H1 (cell line): Measurements from ENCODE around the gene ANKRD53. TPM values are rescaled to one million over a fixed set of nuclear protein-coding genes. Genes with fewer than 3 reads are reported as not detected.

Experiments used
- CTCF ChIA-PET: fragments of 300-600 bp; sonication (Branson Sonifier 250); formaldehyde crosslinking; loops from one replicate; lab custom pipeline; 2021; ENCODE audit not compliant: partially characterized antibody; lab: Charles Lee
- POLR2A ChIA-PET: fragments of 300-600 bp; sonication (Branson Sonifier 250); formaldehyde crosslinking; loops from one replicate; lab custom pipeline; 2021; ENCODE audit warnings: inconsistent platforms; ENCODE audit not compliant: partially characterized antibody; lab: Charles Lee
- DNase-seq, 2 experiments: peaks; one replicate each; pipeline versions ENCODE4 v3.0.0 to v3.0.0-alpha.2; 2010 to 2022; ENCODE audit warnings: low spot score in 2 of 2, low read depth in 1 of 2, mixed read lengths in 1 of 2
- FAIRE-seq: peaks from 2 replicates; lab custom pipeline; 2011; peaks lifted over from hg19 to GRCh38; lab: Jason Lieb, UNC
- H2AFZ ChIP-seq: 2 replicates; pipeline ENCODE4 v1.8.1; 2012; ENCODE audit warnings: low read length, inconsistent platforms
- H2AK5ac ChIP-seq: 2 replicates; pipeline ENCODE4 v1.6.1; 2013; ENCODE audit warnings: low read depth, low read length
- H2BK120ac ChIP-seq: replicated peaks from 2 replicates; pipeline ENCODE3; 2013; ENCODE audit warnings: low read depth, low read length, inconsistent platforms
- H2BK12ac ChIP-seq: 2 replicates; pipeline ENCODE4 v1.6.1; 2013; ENCODE audit warnings: low read depth, low read length
- H2BK15ac ChIP-seq: 2 replicates; pipeline ENCODE4 v1.6.1; 2013; ENCODE audit warnings: low read length
- H2BK20ac ChIP-seq: 2 replicates; pipeline ENCODE4 v1.6.1; 2013; ENCODE audit warnings: low read length
- H2BK5ac ChIP-seq: 2 replicates; pipeline ENCODE4 v1.6.1; 2013; ENCODE audit warnings: low read depth, low read length
- H3K14ac ChIP-seq: 2 replicates; pipeline ENCODE4 v1.6.1; 2013; ENCODE audit warnings: inconsistent platforms; ENCODE audit not compliant: insufficient read length
- H3K18ac ChIP-seq: 2 replicates; pipeline ENCODE4 v1.6.1; 2013; ENCODE audit warnings: low read length; ENCODE audit errors: extremely low read depth
- H3K23ac ChIP-seq: 2 replicates; pipeline ENCODE4 v1.6.1; 2013; ENCODE audit warnings: inconsistent platforms; ENCODE audit not compliant: insufficient read length
- H3K23me2 ChIP-seq: 2 replicates; pipeline ENCODE4 v1.6.1; 2013; ENCODE audit warnings: low read depth, low read length
- H3K27ac ChIP-seq: 2 replicates; pipeline ENCODE4 v1.6.1; 2011; ENCODE audit warnings: low read depth, low read length, inconsistent platforms
- H3K27me3 ChIP-seq, 4 experiments: replicated peaks in 1 of 4; 1 replicate in 1 of 4; 2 replicates in 3 of 4; pipeline versions ENCODE4 v1.6.1 to v1.8.1; 2011 to 2013; ENCODE audit warnings: low read length in 3 of 4, mild to moderate bottlenecking in 3 of 4, inconsistent platforms in 2 of 4, mixed read lengths in 2 of 4, moderate library complexity in 1 of 4; ENCODE audit not compliant: control insufficient read depth in 3 of 4, insufficient read depth in 3 of 4; ENCODE audit errors: extremely low read depth in 1 of 4
- H3K36me3 ChIP-seq, 4 experiments: 2 replicates each; pipeline versions ENCODE4 v1.6.1 to v1.8.1; 2011 to 2013; ENCODE audit warnings: mild to moderate bottlenecking in 4 of 4, low read length in 3 of 4, moderate library complexity in 2 of 4, control low read depth in 1 of 4, inconsistent platforms in 1 of 4; ENCODE audit not compliant: insufficient read depth in 4 of 4, control insufficient read depth in 2 of 4
- H3K4ac ChIP-seq: replicated peaks from 2 replicates; pipeline ENCODE3; 2013; ENCODE audit warnings: low read length, low read depth, mixed read lengths, inconsistent platforms; ENCODE audit not compliant: insufficient read length
- H3K4me1 ChIP-seq, 4 experiments: replicated peaks in 1 of 4; 1 replicate in 1 of 4; 2 replicates in 3 of 4; pipeline versions ENCODE4 v1.6.1 to v1.8.1; 2011 to 2013; ENCODE audit warnings: low read length in 3 of 4, inconsistent platforms in 2 of 4, mixed read lengths in 1 of 4; ENCODE audit not compliant: insufficient read depth in 4 of 4, control insufficient read depth in 3 of 4
- H3K4me2 ChIP-seq, 2 experiments: 2 replicates each; pipeline versions ENCODE4 v1.6.1 to v1.8.1; 2011 to 2013; ENCODE audit warnings: low read depth in 2 of 2, low read length in 2 of 2, control low read depth in 1 of 2, inconsistent platforms in 1 of 2, mild to moderate bottlenecking in 1 of 2; ENCODE audit not compliant: insufficient read depth in 1 of 2
- H3K4me3 ChIP-seq, 4 experiments: fragments of 200-600, 300-600 bp in 1 of 4; sonication (generic), shearing (Covaris generic), sonication (Bioruptor Twin) in 1 of 4; 2 replicates each; pipeline versions ENCODE4 v1.5.1 to v1.8.1; 2011 to 2016; ENCODE audit warnings: low read length in 4 of 4, low read depth in 3 of 4, control low read depth in 2 of 4, inconsistent platforms in 2 of 4, mild to moderate bottlenecking in 2 of 4, mixed read lengths in 1 of 4, moderate library complexity in 1 of 4; ENCODE audit not compliant: insufficient read depth in 2 of 4; ENCODE audit errors: extremely low read depth in 1 of 4
- H3K56ac ChIP-seq: replicated peaks from 2 replicates; pipeline ENCODE3; 2013; ENCODE audit warnings: low read depth, mild to moderate bottlenecking, mixed read lengths, low read length, inconsistent platforms; ENCODE audit not compliant: insufficient read length
- H3K79me1 ChIP-seq: 2 replicates; pipeline ENCODE4 v1.6.1; 2013; ENCODE audit warnings: low read depth, low read length, control low read depth
- H3K79me2 ChIP-seq, 2 experiments: 2 replicates each; pipeline versions ENCODE4 v1.6.1 to v1.8.1; 2012 to 2013; ENCODE audit warnings: low read length in 2 of 2, mild to moderate bottlenecking in 2 of 2, inconsistent platforms in 1 of 2; ENCODE audit not compliant: insufficient read depth in 2 of 2, control insufficient read depth in 1 of 2
- H3K9ac ChIP-seq, 4 experiments: replicated peaks in 1 of 4; 1 replicate in 1 of 4; 2 replicates in 3 of 4; pipeline versions ENCODE4 v1.6.1 to v1.8.1; 2011 to 2013; ENCODE audit warnings: low read depth in 3 of 4, low read length in 3 of 4, control low read depth in 2 of 4, mild to moderate bottlenecking in 2 of 4, moderate library complexity in 2 of 4, inconsistent platforms in 1 of 4; ENCODE audit errors: extremely low read depth in 1 of 4
- H3K9me3 ChIP-seq, 2 experiments: 2 replicates each; pipeline versions ENCODE4 v1.6.1 to v1.8.1; 2012 to 2013; ENCODE audit warnings: mild to moderate bottlenecking in 2 of 2, moderate library complexity in 2 of 2, control low read depth in 1 of 2, inconsistent platforms in 1 of 2, low read depth in 1 of 2, low read length in 1 of 2, mixed read lengths in 1 of 2; ENCODE audit not compliant: insufficient read depth in 2 of 2
- H4K20me1 ChIP-seq, 2 experiments: replicated peaks in 1 of 2; 2 replicates each; pipeline versions ENCODE3 to v1.8.1; 2011 to 2013; ENCODE audit warnings: inconsistent platforms in 2 of 2, low read length in 2 of 2, mild to moderate bottlenecking in 1 of 2; ENCODE audit not compliant: insufficient read depth in 2 of 2, control insufficient read depth in 1 of 2
- H4K5ac ChIP-seq: 2 replicates; pipeline ENCODE4 v1.6.1; 2013; ENCODE audit warnings: low read length, low read depth, mixed read lengths, inconsistent platforms; ENCODE audit not compliant: insufficient read length
- H4K8ac ChIP-seq: 2 replicates; pipeline ENCODE4 v1.8.0; 2013; ENCODE audit warnings: mild to moderate bottlenecking, moderate library complexity, low read length, inconsistent platforms; ENCODE audit not compliant: insufficient read depth; ENCODE audit errors: extremely low read depth
- H4K91ac ChIP-seq: replicated peaks from 2 replicates; pipeline ENCODE3; 2013; ENCODE audit warnings: low read length, mixed read lengths, inconsistent platforms; ENCODE audit not compliant: insufficient read length
- BRCA1 ChIP-seq: IDR thresholded peaks from 2 replicates; pipeline ENCODE4 v1.6.1; 2012; ENCODE audit warnings: low read depth, low read length, improper control_type of control experiment
- CBX5 ChIP-seq: fragments of 300-800, 300-1000 bp; sonication (generic); IDR thresholded peaks from 2 replicates; pipeline ENCODE4 v1.7.1; 2016; ENCODE audit warnings: antibody characterized with exemption, low read length, low read depth
- CHD2 ChIP-seq: IDR thresholded peaks from 2 replicates; pipeline ENCODE4 v1.6.1; 2012; ENCODE audit warnings: low read length, improper control_type of control experiment
- CTBP2 ChIP-seq: IDR thresholded peaks from 2 replicates; pipeline ENCODE4 v1.7.0; 2011; ENCODE audit warnings: borderline replicate concordance, mild to moderate bottlenecking, moderate library complexity, mixed read lengths, low read length; ENCODE audit not compliant: insufficient read depth, insufficient read length
- HDAC2 ChIP-seq, 2 experiments: fragments of 300-600 bp in 1 of 2; sonication (generic) in 1 of 2; IDR thresholded peaks; 2 replicates each; pipeline ENCODE4 v1.6.1; 2011 to 2012; ENCODE audit warnings: low read depth in 2 of 2, low read length in 2 of 2, mild to moderate bottlenecking in 2 of 2, moderate library complexity in 2 of 2, borderline replicate concordance in 1 of 2, inconsistent platforms in 1 of 2
- SP4 ChIP-seq: IDR thresholded peaks from 2 replicates; pipeline ENCODE4 v1.6.1; 2012; ENCODE audit warnings: low read length, inconsistent platforms
- SUZ12 ChIP-seq: fragments of 200-600 bp; sonication (generic); IDR thresholded peaks from 2 replicates; pipeline ENCODE4 v1.6.1; 2012; ENCODE audit warnings: mild to moderate bottlenecking, inconsistent platforms, low read length, moderate library complexity, mixed read lengths
- TBP ChIP-seq: IDR thresholded peaks from 2 replicates; pipeline ENCODE4 v1.6.1; 2011; ENCODE audit warnings: low read depth, low read length, improper control_type of control experiment
- TCF12 ChIP-seq: IDR thresholded peaks from 2 replicates; pipeline ENCODE4 v1.6.1; 2011; ENCODE audit warnings: low read depth, mild to moderate bottlenecking, low read length
- WGBS, 2 experiments: shearing (Covaris generic) in 1 of 2; methylation state at CpG; one replicate each; pipeline versions ENCODE4 v1.1.6 to v1.1.7; 2013 to 2015; ENCODE audit warnings: low lambda C conversion rate in 2 of 2, mixed read lengths in 2 of 2, inconsistent platforms in 1 of 2, low coverage in 1 of 2, missing lambda C conversion rate in 1 of 2; ENCODE audit not compliant: insufficient replicate concordance in 2 of 2, insufficient coverage in 1 of 2, insufficient read length in 1 of 2; ENCODE audit errors: extremely low coverage in 1 of 2, missing lambda C conversion rate in 1 of 2; 5-methylcytosine and 5-hydroxymethylcytosine counted together
- polyA plus RNA-seq, 7 experiments: library from polyadenylated mRNA; depleted of rRNA in 3 of 7; stranded (reverse) in 5 of 7; unstranded in 2 of 7; fragments of >200 nt in 5 of 7; fragments of 200-250 nt in 2 of 7; gene quantifications; 1 replicate in 5 of 7; 2 replicates in 1 of 7; 4 replicates in 1 of 7; pipeline versions ENCODE4 v1.2.1 to v1.2.3, GENCODE V29; 2011 to 2013; ENCODE audit warnings: missing spikeins in 2 of 7, mixed read lengths in 2 of 7
- total RNA-seq: library from RNA; stranded (reverse); fragmentation: NEBNext Ultra II Directional; extraction: Animal tissue kit (Norgen Biotek cat#: 25700); gene quantifications from 2 replicates; pipeline ENCODE4 v1.2.1, GENCODE V29; 2021
- TF ChIP-seq, protein P1 (sequence below): IDR thresholded peaks from 2 replicates; pipeline ENCODE4 v1.6.1; 2011; ENCODE audit warnings: low read length, improper control_type of control experiment

Gene ANKRD53
- total and polyA plus RNA-seq, 2 of the 8 experiments (the other 6 are each of a cell fraction or from before 2014, with no cell fraction given) = 0.39 to 0.70 TPM

GRCh38 chr2:70992945-70993853 is 14.8 kb downstream of the ANKRD53 start:
- CTCF ChIA-PET = interaction anchor here (0.8 to 3.9 kb wide), 6 partner anchors 9 to 77 kb away, joined by 3 to 21 read pairs (median 3); no protein-coding TSS in a partner anchor
- POLR2A ChIA-PET = no interaction called here
- Histone ChIP-seq H3K27me3 (no peaks in the 10 kb centered on the region; a peak in 2 of 7 replicates), H3K14ac (no peak overlapping the region), H3K4me3 (peak overlapping the region in 2 of 4 experiments; percentile 71 to 75; a peak in 3 of 8 replicates), H4K8ac (no peak overlapping the region), H2BK20ac (no peak overlapping the region), H4K5ac (no peak overlapping the region), H2BK15ac (no peak overlapping the region), H3K23ac (no peak overlapping the region), H3K4me2 (peak overlapping the region; percentile 82 to 98), H2BK120ac (no peak overlapping the region), H2AFZ (no peak overlapping the region), H3K79me2 (peaks cover 0 to 13% of the 10 kb centered on the region in 2 experiments; a peak in 2 of 4 replicates), H3K4me1 (peaks cover 0 to 5% (median 3%) of the 10 kb centered on the region in 4 experiments; a peak in 3 of 7 replicates), H3K56ac (no peak overlapping the region), H2BK5ac (no peak overlapping the region), H3K4ac (no peak overlapping the region), H2BK12ac (no peak overlapping the region), H3K79me1 (peaks cover 13% of the 10 kb centered on the region), H4K20me1 (peaks cover 3 to 18% of the 10 kb centered on the region in 2 experiments), H3K36me3 (peaks cover 0 to 8% (median 2%) of the 10 kb centered on the region in 4 experiments; a peak in 1 of 8 replicates), H3K9ac (no peak overlapping the region), H3K23me2 (peaks cover 11% of the 10 kb centered on the region), H4K91ac (no peak overlapping the region), H3K9me3 (no peaks in the 10 kb centered on the region), H3K18ac (no peak overlapping the region), H3K27ac (no peak overlapping the region), H2AK5ac (no peak overlapping the region)
- DNase-seq = no peak
- no peak for FAIRE-seq
- WGBS, 2 experiments = 85% methylated on average over 12 of the region's 12 CpGs; no CpG with 5 or more reads in 1 of the 2 experiments
- TF ChIP-seq CHD2 = no peak
- no peak for TF ChIP-seq CBX5
- no peak for TF ChIP-seq HDAC2 (IDR thresholded peaks at IDR 0.05; ENCODE audit: borderline replicate concordance in 1 of 2, low read depth in 2 of 2, low read length in 2 of 2)
- TF ChIP-seq SUZ12 = no peak
- TF ChIP-seq CTBP2 = no peak
- no peak for TF ChIP-seq BRCA1
- no peak for TF ChIP-seq TBP
- TF ChIP-seq, protein P1, sequence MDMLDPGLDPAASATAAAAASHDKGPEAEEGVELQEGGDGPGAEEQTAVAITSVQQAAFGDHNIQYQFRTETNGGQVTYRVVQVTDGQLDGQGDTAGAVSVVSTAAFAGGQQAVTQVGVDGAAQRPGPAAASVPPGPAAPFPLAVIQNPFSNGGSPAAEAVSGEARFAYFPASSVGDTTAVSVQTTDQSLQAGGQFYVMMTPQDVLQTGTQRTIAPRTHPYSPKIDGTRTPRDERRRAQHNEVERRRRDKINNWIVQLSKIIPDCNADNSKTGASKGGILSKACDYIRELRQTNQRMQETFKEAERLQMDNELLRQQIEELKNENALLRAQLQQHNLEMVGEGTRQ = no peak
- TF ChIP-seq TCF12 = no peak
- TF ChIP-seq SP4 = no peak
